Thoracic aorta endothelial cell (primary cell): Measurements from ENCODE around the gene LUZP2. TPM values are rescaled to one million over a fixed set of nuclear protein-coding genes. Genes with fewer than 3 reads are reported as not detected.

ENCODE experiments used
- small RNA-seq: library from RNA; depleted of rRNA; stranded (forward); fragments of <200 nt; gene quantifications from one replicate; pipeline ENCODE3, GENCODE V24; 2012
- total RNA-seq: library from RNA; depleted of rRNA; stranded (reverse); fragments of >200 nt; gene quantifications from 2 replicates; pipeline ENCODE4 v1.2.3, GENCODE V29; 2012

The LUZP2 gene
- total RNA-seq, result not detected in 2 replicates

DNA sequence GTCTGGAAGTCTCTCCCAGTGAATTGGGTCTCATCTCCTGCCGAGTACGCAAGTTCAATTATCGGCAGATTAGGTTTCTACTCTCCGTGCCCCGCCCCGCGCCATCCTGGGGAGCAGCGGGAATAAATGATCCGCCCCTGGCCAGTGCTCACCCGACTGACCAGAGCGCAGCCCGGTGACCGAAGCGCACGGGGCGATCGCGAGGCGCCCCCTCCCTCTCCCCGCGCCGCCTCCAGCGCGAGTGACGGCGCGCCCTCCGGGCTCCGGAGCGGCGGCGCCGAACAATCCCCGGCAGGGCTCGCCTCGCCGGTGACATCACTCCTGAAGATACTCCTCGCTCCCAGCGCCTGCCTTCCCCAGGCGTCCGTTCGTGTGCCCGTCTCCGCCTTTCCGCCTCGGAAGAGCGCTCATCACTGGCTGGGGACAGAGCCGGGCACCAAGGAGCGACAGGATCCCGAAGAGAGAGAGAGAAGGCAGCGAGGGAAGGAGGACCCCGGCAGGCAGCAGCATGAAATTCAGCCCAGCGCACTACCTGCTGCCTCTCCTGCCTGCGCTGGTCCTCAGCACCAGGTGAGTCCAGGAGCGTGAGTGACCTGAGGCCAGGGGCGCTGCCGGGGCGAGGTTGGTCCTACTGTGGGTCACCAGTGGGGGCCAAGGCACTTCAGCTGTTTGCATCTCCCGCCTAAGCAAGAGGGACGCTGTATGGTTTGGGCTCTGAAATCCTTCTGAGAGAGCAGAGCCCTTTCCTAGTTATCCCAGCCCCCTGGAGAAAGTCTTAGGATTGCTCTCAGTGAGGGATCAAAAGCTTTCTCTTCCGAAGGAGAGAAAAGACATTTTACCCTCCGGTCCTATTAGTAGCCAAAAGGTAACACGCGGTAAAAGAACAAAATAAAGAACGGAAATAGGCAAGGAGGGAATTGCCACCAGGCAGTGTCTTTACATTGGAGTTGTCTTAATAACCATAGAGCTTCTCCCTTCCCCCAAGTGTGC is at the start of gene LUZP2:
LUZP2 (plus strand) TSS at position 318 of the 990 bp plus-strand sequence.

Small RNA genes lying within 50 kb of the gene (small RNA-seq; reads per million reads assigned to genes)
- gene RF00019, result not detected
